Measurements from ENCODE around the gene FBLN1.

DNA sequence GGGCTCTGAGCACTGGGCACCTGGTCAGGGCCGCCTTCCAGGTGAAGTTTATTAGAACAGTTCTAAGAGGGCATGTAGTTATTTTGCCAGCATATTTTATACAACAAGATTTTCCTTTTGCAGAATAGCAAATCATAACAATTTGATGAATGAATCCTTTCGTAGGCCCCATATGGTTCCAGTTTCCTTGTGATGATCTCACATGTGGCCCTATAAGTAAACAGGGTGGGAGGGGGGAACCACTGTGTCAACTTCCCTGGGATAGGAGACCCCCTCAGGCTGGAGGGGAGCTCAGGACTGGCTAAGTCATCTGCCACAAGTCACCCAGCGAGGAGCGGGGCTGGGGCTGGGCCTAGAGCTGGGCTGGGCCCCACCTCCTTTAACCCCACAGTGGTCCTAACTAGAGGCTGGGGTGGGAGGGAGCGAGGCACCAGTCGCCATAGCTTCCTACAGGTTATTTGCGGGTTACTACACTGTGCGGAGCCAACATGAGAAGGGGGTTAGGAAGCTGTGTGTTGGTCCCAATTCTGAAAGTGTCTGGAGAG, 4.2 kb downstream of the FBLN1 start:
- TF ChIP-seq CTCF (IDR thresholded peaks at IDR 0.05) (no peak), POLR2A (IDR thresholded peaks at IDR 0.05) (no peak)
